ENCODE results near the gene MDM1.

GRCh38 chr12:68287106-68287505, 45.1 kb downstream of the MDM1 start:
- TF ChIP-seq CTCF (IDR thresholded peaks at IDR 0.05): no peak
- TF ChIP-seq POLR2A (IDR thresholded peaks at IDR 0.05): no peak

Data from heart left ventricle (tissue), 13 donors.